Jurkat, Clone E6-1 (cell line): ENCODE measurements around the gene CCDC169.
"Not testable (repeated sequence)": the region's sequence is repeated elsewhere in the genome, so short reads cannot be mapped to it uniquely, and the experiment has no call there.

Source experiments
- DNase-seq: peaks from one replicate; pipeline ENCODE4 v3.0.0-alpha.2; 2011; ENCODE audit warnings: low read depth, low spot score
- H3K4me3 ChIP-seq: 2 replicates; pipeline ENCODE4 v1.5.1; 2011; ENCODE audit warnings: mild to moderate bottlenecking, low read length, control low read depth, moderate library complexity

CCDC169 gene

GRCh38 chr13:36323951-36324566, 26.4 kb upstream of the CCDC169 start:
- H3K4me3 ChIP-seq = no peak overlapping the region
- no peak for DNase-seq

- no peak for DNase-seq
- no peak overlapping the region for H3K4me3 ChIP-seq
Observed at GRCh38 chr13:36323408-36323807, 25.8 kb upstream of the CCDC169 start.

- not testable (repeated sequence) for H3K4me3 ChIP-seq, DNase-seq
Observed at GRCh38 chr13:36319793-36320192, 22.2 kb upstream of the CCDC169 start.

- H3K4me3 ChIP-seq = no peak overlapping the region
- DNase-seq = no peak
Observed at GRCh38 chr13:36313047-36313969, 15.7 kb upstream of the CCDC169 start.

- DNase-seq = no peak
- no peak overlapping the region for H3K4me3 ChIP-seq
Observed at GRCh38 chr13:36310417-36311108, 12.9 kb upstream of the CCDC169 start.

GRCh38 chr13:36302289-36302688, 4.7 kb upstream of the CCDC169 start:
- no peak overlapping the region for H3K4me3 ChIP-seq
- DNase-seq = no peak

- not testable (repeated sequence) for DNase-seq, H3K4me3 ChIP-seq
Observed at GRCh38 chr13:36299469-36299868, 1.9 kb upstream of the CCDC169 start.

- DNase-seq = no peak
- H3K4me3 ChIP-seq = no peak overlapping the region
Observed at GRCh38 chr13:36298535-36299068, 988 bp upstream of the CCDC169 start.

- DNase-seq = no peak
- H3K4me3 ChIP-seq = no peak overlapping the region
Observed at GRCh38 chr13:36294096-36294495, 3.5 kb downstream of the CCDC169 start.

GRCh38 chr13:36293497-36293896, 4.1 kb downstream of the CCDC169 start:
- DNase-seq = no peak
- no peak overlapping the region for H3K4me3 ChIP-seq

- DNase-seq = no peak
- H3K4me3 ChIP-seq = no peak overlapping the region
Observed at GRCh38 chr13:36288794-36289391, 8.7 kb downstream of the CCDC169 start.

GRCh38 chr13:36286006-36286405, 11.6 kb downstream of the CCDC169 start:
- DNase-seq = no peak
- H3K4me3 ChIP-seq = no peak overlapping the region

GRCh38 chr13:36282821-36283432, 14.7 kb downstream of the CCDC169 start:
- DNase-seq = no peak
- H3K4me3 ChIP-seq = no peak overlapping the region

GRCh38 chr13:36275190-36276002, 22.2 kb downstream of the CCDC169 start:
- peak; percentile 53 for DNase-seq
- H3K4me3 ChIP-seq = no peak overlapping the region

- DNase-seq = no peak
- no peak overlapping the region for H3K4me3 ChIP-seq
Observed at GRCh38 chr13:36273431-36273830, 24.2 kb downstream of the CCDC169 start.

- no peak for DNase-seq
Observed at GRCh38 chr13:36261976-36262375, 35.6 kb downstream of the CCDC169 start.

GRCh38 chr13:36261011-36261410, 36.6 kb downstream of the CCDC169 start:
- no peak overlapping the region for H3K4me3 ChIP-seq
- no peak for DNase-seq

More at GRCh38 chr13:36261976-36262375, 35.6 kb downstream of the CCDC169 start:
- no peak overlapping the region for H3K4me3 ChIP-seq
